ENCODE data around the gene KDM5B. TPM values are rescaled to one million over a fixed set of nuclear protein-coding genes. Genes with fewer than 3 reads are reported as not detected.

KDM5B gene
- total RNA-seq, 1 donor = 124 TPM

DNA sequence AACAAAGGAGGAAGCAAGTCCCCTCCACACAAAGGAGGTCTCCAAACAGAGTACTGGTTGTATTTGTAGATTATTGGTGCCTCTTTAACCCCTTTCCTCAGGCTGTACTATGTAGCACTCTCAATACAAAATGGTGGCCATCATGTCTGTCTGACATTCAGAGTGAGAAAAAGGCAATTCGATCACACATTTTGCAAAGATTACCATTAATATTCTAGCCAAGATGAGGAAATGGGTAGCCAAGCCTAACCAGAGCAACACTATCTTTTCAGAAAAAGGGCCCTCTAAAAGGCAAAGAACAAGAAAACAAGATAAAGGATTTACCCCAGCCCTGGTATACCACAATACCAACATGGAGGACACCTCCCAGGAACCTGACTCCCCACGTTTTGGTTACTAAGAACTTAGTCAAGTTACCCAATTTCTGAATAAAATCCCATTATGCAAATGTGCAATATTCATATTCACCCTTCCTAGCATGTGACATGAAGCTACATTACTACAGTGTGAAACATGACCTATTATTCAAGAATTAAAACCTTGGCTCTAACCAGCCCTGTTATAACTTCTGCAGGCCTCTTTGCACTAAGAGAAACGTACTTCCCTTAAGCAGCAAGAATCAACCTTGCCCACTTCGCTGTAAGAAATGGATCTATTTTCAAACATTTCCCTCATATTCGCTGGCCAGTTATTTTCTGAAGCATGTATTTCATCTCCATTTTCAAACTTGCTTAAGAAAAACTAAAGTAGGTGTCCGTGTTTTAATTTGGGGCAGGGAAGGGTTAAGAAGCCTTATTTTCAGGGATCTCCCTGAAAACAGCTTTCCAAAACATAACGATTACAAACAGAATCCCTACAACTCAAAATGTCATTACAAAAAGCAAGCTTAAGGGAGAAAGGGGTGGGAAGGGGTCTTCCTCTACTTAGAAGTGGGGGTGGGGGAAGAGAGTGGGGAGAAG lies 2.1 kb downstream of the KDM5B start:
- H3K4me3 ChIP-seq (ENCODE audit: insufficient read depth, low read length) = peak overlapping the region; percentile 92
- H3K27me3 ChIP-seq (ENCODE audit: insufficient read depth, low read length) = no peaks in the 10 kb centered on the region
- H3K4me1 ChIP-seq (ENCODE audit: insufficient read depth, low read length) = peaks cover 32% of the 10 kb centered on the region
- H3K9me3 ChIP-seq (ENCODE audit: low read depth, low read length) = no peaks in the 10 kb centered on the region
- peak overlapping the region; percentile 71 for H3K27ac ChIP-seq (ENCODE audit: low read depth, low read length)
- peak overlapping the region; percentile 89 for H3K4me2 ChIP-seq (ENCODE audit: insufficient read depth, low read length)
- H3K79me2 ChIP-seq (ENCODE audit: insufficient read depth, low read length) = peaks cover 70% of the 10 kb centered on the region
- no peak overlapping the region for H2AFZ ChIP-seq (ENCODE audit: low read length)
- peak; percentile 91 for DNase-seq (ENCODE audit: insufficient read length, low spot score, missing footprints)
- H3K36me3 ChIP-seq (ENCODE audit: insufficient read depth, low read length) = no peaks in the 10 kb centered on the region
- TF ChIP-seq, protein P1, sequence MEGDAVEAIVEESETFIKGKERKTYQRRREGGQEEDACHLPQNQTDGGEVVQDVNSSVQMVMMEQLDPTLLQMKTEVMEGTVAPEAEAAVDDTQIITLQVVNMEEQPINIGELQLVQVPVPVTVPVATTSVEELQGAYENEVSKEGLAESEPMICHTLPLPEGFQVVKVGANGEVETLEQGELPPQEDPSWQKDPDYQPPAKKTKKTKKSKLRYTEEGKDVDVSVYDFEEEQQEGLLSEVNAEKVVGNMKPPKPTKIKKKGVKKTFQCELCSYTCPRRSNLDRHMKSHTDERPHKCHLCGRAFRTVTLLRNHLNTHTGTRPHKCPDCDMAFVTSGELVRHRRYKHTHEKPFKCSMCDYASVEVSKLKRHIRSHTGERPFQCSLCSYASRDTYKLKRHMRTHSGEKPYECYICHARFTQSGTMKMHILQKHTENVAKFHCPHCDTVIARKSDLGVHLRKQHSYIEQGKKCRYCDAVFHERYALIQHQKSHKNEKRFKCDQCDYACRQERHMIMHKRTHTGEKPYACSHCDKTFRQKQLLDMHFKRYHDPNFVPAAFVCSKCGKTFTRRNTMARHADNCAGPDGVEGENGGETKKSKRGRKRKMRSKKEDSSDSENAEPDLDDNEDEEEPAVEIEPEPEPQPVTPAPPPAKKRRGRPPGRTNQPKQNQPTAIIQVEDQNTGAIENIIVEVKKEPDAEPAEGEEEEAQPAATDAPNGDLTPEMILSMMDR (IDR thresholded peaks at IDR 0.05; ENCODE audit: extremely low read depth, low read depth, low read length) = no peak
- peaks cover 47% of the 10 kb centered on the region for H4K20me1 ChIP-seq (ENCODE audit: insufficient read depth, low read length)

DNA sequence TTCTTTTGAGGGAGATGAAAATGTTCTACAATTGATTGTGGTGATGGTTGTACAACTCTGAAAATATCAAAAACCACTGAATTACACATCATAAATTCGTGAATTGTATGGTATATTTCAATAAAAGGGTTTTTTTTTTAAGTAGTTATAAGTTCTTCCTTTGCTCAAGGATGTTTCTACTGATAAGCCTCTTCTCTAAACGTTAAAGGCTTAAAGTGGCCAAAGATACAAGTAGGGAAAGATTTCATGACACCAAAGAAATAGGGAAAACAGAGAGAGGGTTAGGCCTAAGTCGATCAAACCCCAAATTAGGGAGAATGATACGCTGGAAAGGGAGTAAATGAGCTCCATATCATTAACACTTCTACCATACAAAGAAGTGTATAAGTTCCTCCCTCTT lies 4.1 kb downstream of the KDM5B start:
- H2AFZ ChIP-seq (ENCODE audit: low read length) = no peak overlapping the region
- H3K36me3 ChIP-seq (ENCODE audit: insufficient read depth, low read length) = no peaks in the 10 kb centered on the region
- no peaks in the 10 kb centered on the region for H3K27me3 ChIP-seq (ENCODE audit: insufficient read depth, low read length)
- TF ChIP-seq, protein P1 (IDR thresholded peaks at IDR 0.05; ENCODE audit: extremely low read depth, low read depth, low read length) = no peak
- H3K9me3 ChIP-seq (ENCODE audit: low read depth, low read length) = no peaks in the 10 kb centered on the region
- peaks cover 88% of the 10 kb centered on the region for H3K79me2 ChIP-seq (ENCODE audit: insufficient read depth, low read length)
- DNase-seq (ENCODE audit: insufficient read length, low spot score, missing footprints) = peak; percentile 81
- H3K4me1 ChIP-seq (ENCODE audit: insufficient read depth, low read length) = peaks cover 28% of the 10 kb centered on the region
- H3K4me2 ChIP-seq (ENCODE audit: insufficient read depth, low read length) = no peak overlapping the region
- no peak overlapping the region for H3K4me3 ChIP-seq (ENCODE audit: insufficient read depth, low read length)
- no peak overlapping the region for H3K27ac ChIP-seq (ENCODE audit: low read depth, low read length)
- peaks cover 64% of the 10 kb centered on the region for H4K20me1 ChIP-seq (ENCODE audit: insufficient read depth, low read length)

DNA sequence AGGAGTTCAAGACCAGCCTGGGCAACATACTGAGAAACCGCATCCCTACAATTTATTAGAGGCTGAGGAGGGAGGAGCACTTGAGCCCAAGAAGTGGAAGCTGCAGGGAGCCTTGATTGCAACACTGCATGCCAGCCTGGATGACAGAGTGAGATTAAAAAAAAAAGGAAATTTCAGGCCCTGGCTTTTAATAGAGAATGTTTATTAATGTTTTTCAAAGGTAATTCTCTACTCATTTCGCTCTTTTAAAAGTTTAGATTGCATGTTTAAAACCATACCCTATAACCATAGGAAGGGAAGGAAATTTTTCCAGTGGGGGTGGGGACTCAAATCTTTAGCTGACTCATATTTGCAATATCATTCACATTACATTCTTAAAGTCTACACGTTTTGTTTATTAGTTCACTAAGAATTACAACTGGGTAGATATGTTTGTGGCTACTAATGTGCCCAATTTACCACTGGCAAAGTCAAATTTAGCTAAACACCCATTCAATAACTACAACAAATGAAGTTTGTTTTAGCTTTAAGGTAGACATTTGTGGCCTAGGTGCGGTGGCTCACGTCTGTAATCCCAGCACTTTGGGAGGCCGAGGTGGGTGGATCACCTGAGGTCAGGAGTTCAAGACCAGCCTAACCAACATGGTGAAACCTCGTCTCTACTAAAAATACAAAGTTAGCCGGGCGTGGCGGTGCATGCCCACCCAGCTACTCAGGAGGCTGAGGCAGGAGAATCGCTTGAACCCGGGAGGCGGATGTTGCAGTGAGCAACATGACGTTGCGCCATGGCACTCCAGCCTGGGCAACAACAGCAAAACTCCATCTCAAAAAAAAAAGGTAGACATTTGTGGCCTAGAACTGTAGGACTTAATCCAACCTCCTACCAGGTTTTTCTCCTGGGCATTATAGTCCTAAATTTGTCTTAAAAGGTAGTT lies 5.0 kb downstream of the KDM5B start:
- peak overlapping the region; percentile 58 for H3K4me2 ChIP-seq (ENCODE audit: insufficient read depth, low read length)

More for the DNA sequence above, 5.0 kb downstream of the KDM5B start:
- peaks cover 24% of the 10 kb centered on the region for H3K4me1 ChIP-seq (ENCODE audit: insufficient read depth, low read length)
- H3K4me3 ChIP-seq (ENCODE audit: insufficient read depth, low read length) = no peak overlapping the region
- H3K9me3 ChIP-seq (ENCODE audit: low read depth, low read length) = no peaks in the 10 kb centered on the region
- H3K27me3 ChIP-seq (ENCODE audit: insufficient read depth, low read length) = no peaks in the 10 kb centered on the region
- TF ChIP-seq, protein P1 (IDR thresholded peaks at IDR 0.05; ENCODE audit: extremely low read depth, low read depth, low read length) = no peak
- no peak overlapping the region for H2AFZ ChIP-seq (ENCODE audit: low read length)
- peak; percentile 85 for DNase-seq (ENCODE audit: insufficient read length, low spot score, missing footprints)
- peak overlapping the region; percentile 52 for H3K27ac ChIP-seq (ENCODE audit: low read depth, low read length)
- peaks cover 72% of the 10 kb centered on the region for H4K20me1 ChIP-seq (ENCODE audit: insufficient read depth, low read length)
- H3K79me2 ChIP-seq (ENCODE audit: insufficient read depth, low read length) = peaks cover 97% of the 10 kb centered on the region
- no peaks in the 10 kb centered on the region for H3K36me3 ChIP-seq (ENCODE audit: insufficient read depth, low read length)
